GM23248 (cell line): ENCODE data around the gene GFOD1.

ENCODE experiments used
- EZH2 ChIP-seq: fragments of 200-600 bp; sonication (generic); IDR thresholded peaks from 2 replicates; pipeline ENCODE4 v1.6.1; 2018; ENCODE audit warnings: antibody characterized with exemption, mild to moderate bottlenecking; ENCODE audit not compliant: insufficient read depth, poor library complexity, severe bottlenecking
- EZH2phosphoT487 ChIP-seq: fragments of 200-600 bp; sonication (generic); IDR thresholded peaks from 2 replicates; pipeline ENCODE4 v1.6.1; 2018; ENCODE audit warnings: antibody characterized with exemption, moderate library complexity, mild to moderate bottlenecking, low read depth; ENCODE audit not compliant: insufficient read depth

- TF ChIP-seq EZH2: no peak
- TF ChIP-seq EZH2phosphoT487: no peak
These were observed 2.6 kb downstream of the GFOD1 start for GRCh38 chr6:13484827-13485226.
